Tibial nerve (tissue), 4 donors: ENCODE results near the gene L3MBTL2.

Experiments
- CTCF ChIP-seq, 5 experiments: fragments of 200-600 bp in 3 of 5; fragments of 450-650 bp in 2 of 5; sonication (generic) in 3 of 5; IDR thresholded peaks; one replicate each; pipeline ENCODE4 v1.5.1; 2016 to 2019; ENCODE audit warnings: antibody characterized with exemption in 5 of 5, mild to moderate bottlenecking in 3 of 5, moderate library complexity in 2 of 5
- EP300 ChIP-seq, 2 donors: sonication (generic); formaldehyde crosslinking; IDR thresholded peaks; one replicate each; pipeline ENCODE4 v1.6.1; 2017; ENCODE audit warnings: antibody characterized with exemption in 2 of 2, mild to moderate bottlenecking in 1 of 2
- POLR2A ChIP-seq, 2 donors: fragments of 450-650 bp; IDR thresholded peaks; one replicate each; pipeline ENCODE4 v1.6.1; 2017; ENCODE audit warnings: antibody characterized with exemption in 2 of 2, mild to moderate bottlenecking in 2 of 2, moderate library complexity in 2 of 2

- TF ChIP-seq CTCF (IDR thresholded peaks at IDR 0.05) (no peak), POLR2A (IDR thresholded peaks at IDR 0.05) (no peak), EP300 (IDR thresholded peaks at IDR 0.05) (no peak)
Observed at GRCh38 chr22:41248758-41249157, 43.6 kb downstream of the L3MBTL2 start.
